Activated CD8-positive, alpha-beta memory T cell treated with anti-CD3 and anti-CD28 coated beads, Interleukin-2, amount 50 U/mL, for 48 hours (primary cell): ENCODE data around the gene LRRC36.
"Not testable (repeated sequence)": the region's sequence is repeated elsewhere in the genome, so short reads cannot be mapped to it uniquely, and the experiment has no call there.

Experiments
- DNase-seq: peaks from one replicate; pipeline ENCODE4 v3.0.0-alpha.2; 2020

LRRC36 gene

GRCh38 chr16:67345401-67345800 is 18.8 kb downstream of the LRRC36 start:
- DNase-seq: no peak

GRCh38 chr16:67346341-67346740 is 19.7 kb downstream of the LRRC36 start:
- no peak for DNase-seq

GRCh38 chr16:67349172-67349571 is 22.6 kb downstream of the LRRC36 start:
- no peak for DNase-seq

GRCh38 chr16:67350324-67350723 is 23.7 kb downstream of the LRRC36 start:
- DNase-seq: no peak

GRCh38 chr16:67352463-67352862 is 25.8 kb downstream of the LRRC36 start:
- DNase-seq: not testable (repeated sequence)

- no peak for DNase-seq
Observed at GRCh38 chr16:67356396-67356795, 29.8 kb downstream of the LRRC36 start.

GRCh38 chr16:67357561-67357960 is 30.9 kb downstream of the LRRC36 start:
- no peak for DNase-seq

- not testable (repeated sequence) for DNase-seq
Observed at GRCh38 chr16:67359540-67360269, 33.1 kb downstream of the LRRC36 start.

GRCh38 chr16:67361038-67361437 is 34.4 kb downstream of the LRRC36 start:
- DNase-seq: no peak

GRCh38 chr16:67364600-67365235 is 38.1 kb downstream of the LRRC36 start:
- DNase-seq: no peak

- no peak for DNase-seq
Observed at GRCh38 chr16:67370661-67371060, 44.0 kb downstream of the LRRC36 start.

- DNase-seq: no peak
Observed at GRCh38 chr16:67372664-67373063, 46.0 kb downstream of the LRRC36 start.

GRCh38 chr16:67376012-67376411 is 49.4 kb downstream of the LRRC36 start:
- not testable (repeated sequence) for DNase-seq

GRCh38 chr16:67378642-67379041 is 52.0 kb downstream of the LRRC36 start:
- no peak for DNase-seq

- DNase-seq: no peak
Observed at GRCh38 chr16:67383284-67383683, 56.7 kb downstream of the LRRC36 start.

GRCh38 chr16:67384778-67385510 is 58.3 kb downstream of the LRRC36 start:
- DNase-seq: no peak

- DNase-seq: no peak
Observed at GRCh38 chr16:67386861-67387455, 60.3 kb downstream of the LRRC36 start.

GRCh38 chr16:67387479-67388079 is 61.0 kb downstream of the LRRC36 start:
- DNase-seq: no peak

- DNase-seq: no peak
Observed at GRCh38 chr16:67388191-67388590, 61.6 kb downstream of the LRRC36 start.

GRCh38 chr16:67388591-67388990 is 62.0 kb downstream of the LRRC36 start:
- no peak for DNase-seq

- DNase-seq: peak; percentile 30
Observed at GRCh38 chr16:67389911-67390815, 63.5 kb downstream of the LRRC36 start.
